Fibroblast of skin of left quadriceps (primary cell): ENCODE measurements around the gene LSAMP.

Experiments
- DNase-seq, 2 experiments: peaks; one replicate each; pipeline ENCODE4 v3.0.0-alpha.2; 2013; ENCODE audit warnings: low read depth in 2 of 2

LSAMP gene

DNA sequence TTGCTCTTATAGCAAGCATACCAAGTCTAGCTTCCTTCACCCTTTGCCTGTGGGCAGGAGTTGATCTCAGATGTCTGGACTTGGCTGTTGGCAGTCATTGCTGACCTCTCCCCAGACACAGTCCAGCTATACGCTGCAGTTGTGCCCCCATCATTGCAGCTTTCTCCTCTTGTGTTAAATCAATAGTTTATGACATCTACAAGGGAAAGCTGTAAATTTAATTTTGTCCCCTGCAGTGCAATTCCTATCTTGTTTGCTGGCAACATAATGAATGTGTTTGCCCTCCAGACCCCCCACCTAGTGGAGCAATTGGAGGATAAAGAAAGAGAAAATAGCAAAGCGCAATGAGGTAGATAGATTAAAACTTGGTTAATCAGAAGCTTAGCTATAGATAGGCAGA, 280.2 kb downstream of the LSAMP start:
- DNase-seq = no peak

DNA sequence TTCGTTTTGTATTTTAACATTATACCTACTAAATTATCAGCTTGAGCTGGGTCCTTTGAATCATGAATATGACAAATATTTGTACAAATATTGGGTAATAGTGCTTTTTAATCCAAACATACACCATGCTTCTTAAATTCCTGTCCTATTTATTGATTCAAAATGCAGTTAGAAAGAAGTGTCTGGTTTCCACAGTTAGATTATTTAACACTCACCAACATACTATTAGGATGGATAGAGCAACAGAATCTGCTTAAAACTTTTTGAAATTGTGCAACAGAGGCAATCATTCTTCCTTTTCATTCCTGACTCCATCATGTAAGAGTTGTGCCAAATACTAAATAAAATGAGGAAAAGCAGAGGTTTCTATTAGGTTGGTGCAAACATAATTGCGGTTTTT, 281.2 kb downstream of the LSAMP start:
- no peak for DNase-seq

- no peak for DNase-seq
These were observed 283.4 kb downstream of the LSAMP start for GRCh38 chr3:116161575-116162525.

- DNase-seq = no peak
These were observed 284.7 kb downstream of the LSAMP start for GRCh38 chr3:116160594-116160993.

DNA sequence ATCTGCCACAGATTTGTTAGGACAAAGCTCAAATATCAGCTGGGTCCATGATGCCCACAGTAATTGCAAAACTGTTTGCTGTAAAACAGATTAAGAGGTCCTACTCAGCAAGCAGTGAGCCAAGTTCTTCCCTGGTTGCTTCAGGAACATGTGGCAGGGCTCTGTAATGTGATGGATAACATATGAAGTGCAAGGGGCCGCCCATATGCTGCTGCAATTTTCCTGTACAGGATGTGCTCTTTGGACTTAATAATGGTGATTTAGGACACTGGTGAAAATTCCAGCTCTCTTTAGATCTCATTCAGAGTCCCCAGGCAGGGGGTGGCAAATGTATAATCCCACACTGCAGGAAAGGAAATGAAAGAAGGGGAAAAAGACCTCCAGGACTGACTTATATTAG, 289.4 kb downstream of the LSAMP start:
- no peak for DNase-seq

DNA sequence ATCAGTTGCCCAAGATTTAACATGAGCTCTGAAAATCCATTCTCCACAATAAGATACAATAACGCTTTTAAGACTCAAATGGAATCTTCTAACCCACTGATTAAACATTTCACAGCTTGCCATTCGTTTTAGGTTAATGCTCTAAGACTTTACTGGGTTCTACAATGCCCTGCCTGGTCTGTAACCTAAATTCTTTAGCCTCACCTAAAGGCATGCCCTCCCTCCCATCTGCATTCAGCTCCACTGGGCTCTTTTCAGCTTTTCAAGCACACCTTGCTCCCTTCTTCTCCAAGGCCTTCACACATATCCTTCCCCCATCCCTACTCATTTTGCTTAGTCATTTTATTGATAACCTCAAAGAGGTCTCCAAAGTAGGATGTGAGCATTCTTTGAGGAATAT, 290.9 kb downstream of the LSAMP start:
- no peak for DNase-seq

DNA sequence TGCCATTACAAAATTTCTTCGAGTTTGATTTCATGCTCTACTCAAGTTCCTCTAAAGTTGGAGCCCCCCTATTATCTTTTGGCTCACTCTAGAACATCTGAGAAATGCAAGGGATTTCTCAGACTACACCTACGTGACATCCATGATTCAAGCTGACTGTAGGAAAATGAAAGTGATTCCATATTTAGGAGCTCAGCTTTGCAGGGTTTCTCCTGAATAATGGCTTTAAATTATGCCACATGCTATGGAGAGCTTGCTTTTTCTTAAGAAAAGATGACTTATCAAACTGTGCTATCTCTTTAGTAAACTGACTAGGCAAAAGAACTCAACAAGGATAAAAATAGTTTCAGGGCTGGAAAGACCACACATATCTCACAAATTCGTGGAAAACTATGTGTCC, 292.1 kb downstream of the LSAMP start:
- no peak for DNase-seq

- no peak for DNase-seq
These were observed 294.6 kb downstream of the LSAMP start for GRCh38 chr3:116150655-116151167.

DNA sequence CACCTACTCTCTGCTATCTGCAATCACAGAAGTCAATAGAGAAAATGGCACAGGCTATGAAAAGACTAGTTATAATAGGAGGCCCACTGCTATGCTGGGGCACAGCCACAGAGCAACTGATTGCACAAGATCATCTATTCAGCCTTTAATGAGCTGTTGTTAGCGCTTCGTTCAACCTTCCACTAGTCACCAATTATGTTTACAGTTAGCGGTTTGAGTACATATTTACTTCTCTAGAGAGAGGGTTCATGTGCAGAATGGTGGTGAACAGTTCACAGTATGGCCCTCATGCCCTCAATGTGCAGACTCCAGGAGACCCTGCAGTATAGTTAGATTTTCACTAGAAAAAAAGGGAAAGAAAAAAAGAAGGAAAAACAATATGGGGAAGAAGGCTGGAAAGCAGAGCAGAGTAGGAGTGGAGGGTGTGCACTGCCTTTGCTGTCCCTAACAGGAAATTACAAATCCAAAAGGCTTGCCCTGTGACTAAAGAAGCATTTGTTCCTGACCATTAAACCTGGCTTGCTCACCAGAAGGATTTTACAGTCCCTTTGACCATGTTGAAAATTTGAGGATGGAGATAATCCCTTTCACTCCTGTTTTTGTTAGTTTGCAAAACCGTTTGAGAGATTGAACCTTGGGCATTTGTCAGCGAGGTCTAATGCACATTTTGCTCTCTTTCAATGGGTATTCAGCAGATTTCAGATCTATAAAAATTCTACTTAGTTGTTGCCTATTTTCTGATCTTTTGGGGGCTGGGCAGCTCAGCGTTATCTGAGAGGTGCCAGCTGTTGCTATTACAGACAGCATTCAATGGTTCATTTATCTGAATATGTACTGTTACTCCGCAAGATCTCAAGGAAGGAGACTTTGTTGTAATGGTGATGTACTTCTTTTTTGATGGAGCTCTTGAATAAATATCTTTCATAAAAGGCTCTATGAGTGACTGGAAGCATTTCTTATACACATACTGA, 296.1 kb downstream of the LSAMP start:
- no peak for DNase-seq

GRCh38 chr3:116145613-116146012, 299.7 kb downstream of the LSAMP start:
- no peak for DNase-seq

DNA sequence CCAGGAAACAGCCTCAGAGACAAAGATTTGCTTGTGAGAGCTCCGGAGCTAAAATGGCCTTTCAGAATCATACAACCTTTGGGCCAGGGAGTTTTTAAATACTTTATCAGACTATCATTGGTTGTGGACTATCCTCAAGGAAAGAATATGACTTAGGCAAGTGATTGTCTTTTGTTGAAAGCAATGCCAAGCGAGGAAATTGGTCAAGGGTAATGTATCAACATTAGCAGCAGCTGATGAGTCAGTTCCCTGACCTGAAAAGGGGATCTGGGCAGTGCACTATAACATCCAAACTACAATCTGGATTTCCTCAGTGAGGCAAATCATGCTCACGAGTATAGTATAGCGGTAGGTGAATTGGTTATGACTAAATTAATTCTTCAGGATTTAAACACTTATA, 303.6 kb downstream of the LSAMP start:
- DNase-seq = no peak

- no peak for DNase-seq
These were observed 305.1 kb downstream of the LSAMP start for GRCh38 chr3:116140100-116140689.

- DNase-seq = no peak
These were observed 305.6 kb downstream of the LSAMP start for GRCh38 chr3:116139641-116140040.

DNA sequence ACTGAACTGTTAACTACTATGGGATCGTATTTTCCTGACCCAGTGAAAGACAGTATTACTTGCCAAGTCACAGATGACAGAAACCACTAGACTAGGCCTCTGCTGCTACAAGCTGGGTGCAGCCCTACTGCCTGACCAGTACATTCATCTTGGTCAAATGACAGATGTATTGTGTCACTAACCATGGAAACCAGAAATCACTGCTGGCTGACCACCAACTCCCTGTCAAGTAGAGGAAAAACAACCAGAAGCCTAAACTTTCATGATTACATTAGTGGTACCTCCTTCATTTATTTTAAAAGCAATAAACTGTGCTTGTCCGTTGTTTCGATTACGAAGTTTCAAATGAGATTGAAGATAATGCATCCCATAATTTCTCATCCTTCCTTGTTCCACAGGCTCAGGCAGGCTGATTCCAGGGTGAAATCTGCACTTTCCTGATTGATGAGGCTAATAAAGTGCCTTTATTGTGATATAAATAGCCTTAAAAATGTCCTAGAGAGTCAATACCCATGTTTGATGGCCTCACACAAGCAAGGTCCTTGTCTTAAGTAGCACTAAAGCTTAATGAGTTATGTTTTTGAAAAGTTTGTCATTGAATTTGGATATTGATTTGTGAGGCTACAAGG, 309.7 kb downstream of the LSAMP start:
- DNase-seq = peak; percentile 30 to 32

- no peak for DNase-seq
These were observed 315.9 kb downstream of the LSAMP start for GRCh38 chr3:116129187-116129946.

- DNase-seq = no peak
These were observed 317.8 kb downstream of the LSAMP start for GRCh38 chr3:116127464-116127863.

DNA sequence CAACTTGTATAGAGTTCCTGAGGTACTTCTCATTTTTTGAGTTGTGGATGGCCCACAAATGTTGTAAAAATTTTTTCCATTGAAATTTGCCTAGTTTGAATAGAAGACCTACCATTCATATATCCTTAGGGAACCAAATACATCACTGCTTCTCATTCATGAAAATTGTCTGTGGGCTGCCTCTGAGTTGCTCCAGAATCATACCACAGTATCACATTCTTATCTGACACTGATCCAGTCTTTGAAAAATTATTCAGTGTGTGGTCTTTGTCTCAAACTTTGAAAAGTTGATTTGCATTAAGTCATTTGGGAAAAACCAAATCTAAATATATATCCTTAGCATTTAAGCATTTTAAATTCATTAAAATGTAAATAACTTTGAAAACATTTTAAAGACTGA, 321.1 kb downstream of the LSAMP start:
- no peak for DNase-seq

GRCh38 chr3:116118475-116119169, 326.7 kb downstream of the LSAMP start:
- DNase-seq = no peak

DNA sequence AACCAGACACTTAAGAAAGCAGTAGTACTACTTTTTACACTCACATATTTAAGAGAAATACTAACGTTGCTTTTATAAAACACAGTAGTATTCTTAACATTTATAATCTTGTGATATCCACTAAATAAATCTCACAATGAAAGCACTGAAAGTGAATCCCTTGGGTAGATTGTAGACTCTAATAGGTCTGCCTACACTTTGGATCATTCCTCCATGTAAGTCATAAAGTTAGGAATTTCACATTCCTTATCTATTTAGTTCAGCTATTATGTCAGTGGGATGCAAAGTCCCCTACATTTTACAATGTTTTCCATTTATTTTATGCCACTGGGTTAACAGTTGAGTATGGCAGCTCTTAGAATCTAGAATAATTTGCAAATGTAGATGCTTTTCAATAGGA, 330.7 kb downstream of the LSAMP start:
- DNase-seq = no peak

GRCh38 chr3:116112696-116113095, 332.6 kb downstream of the LSAMP start:
- peak; percentile 48 to 55 for DNase-seq
